T1000 (cell line): ENCODE results near the gene FAM180A.

Experiments
- DNase-seq: peaks from one replicate; lab custom pipeline; 2025; ENCODE audit warnings: mixed read lengths; lab: John Stamatoyannopoulos, UW

FAM180A gene

DNA sequence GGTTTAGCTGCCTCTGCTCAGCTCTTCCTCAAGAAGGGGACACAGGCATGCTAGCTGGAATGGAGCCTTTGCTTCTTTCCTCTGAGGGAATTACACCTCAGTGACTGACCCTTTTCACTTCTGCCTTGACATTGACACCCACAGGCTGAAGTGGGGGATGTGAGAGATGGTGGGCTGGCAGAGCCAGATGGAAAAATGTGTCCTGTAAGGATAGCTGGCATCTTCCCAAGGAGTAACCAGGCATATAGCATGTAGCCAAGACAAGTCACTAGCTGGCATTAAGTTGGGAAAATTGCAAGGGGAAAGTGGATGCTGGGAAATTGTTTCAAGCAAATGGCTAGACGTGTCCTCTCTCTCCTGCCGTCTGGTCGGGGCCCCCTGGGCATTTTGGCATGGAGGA is 66.4 kb downstream of the FAM180A start:
- no peak for DNase-seq

DNA sequence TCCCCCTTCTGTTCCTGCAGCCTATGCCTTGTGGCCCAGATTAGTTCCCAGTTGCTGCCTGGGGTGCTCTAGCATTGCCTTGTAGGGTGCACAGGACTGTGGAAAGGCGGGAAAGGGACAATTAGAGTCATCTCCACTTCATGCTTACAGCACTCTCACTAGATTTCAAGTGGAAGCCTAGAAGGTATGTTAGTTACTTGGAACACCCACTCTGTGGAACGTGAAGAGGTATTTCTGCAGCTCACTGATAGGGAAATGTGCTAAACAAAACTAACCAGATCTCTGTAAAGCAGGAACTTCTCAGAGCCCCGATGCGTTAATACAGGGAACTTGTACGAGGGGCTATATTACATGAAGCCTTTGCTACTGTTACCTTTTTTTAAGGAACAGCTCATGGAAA is 66.9 kb downstream of the FAM180A start:
- no peak for DNase-seq
